Activated CD4-positive, alpha-beta T cell treated with anti-CD3 and anti-CD28 coated beads for 4 hours (primary cell): ENCODE results near the gene BAHCC1.
"Not testable (repeated sequence)": the region's sequence is repeated elsewhere in the genome, so short reads cannot be mapped to it uniquely, and the experiment has no call there.

Source experiments
- DNase-seq, 2 donors: peaks; one replicate each; pipeline ENCODE4 v3.0.0-alpha.2; 2020

The BAHCC1 gene

DNA sequence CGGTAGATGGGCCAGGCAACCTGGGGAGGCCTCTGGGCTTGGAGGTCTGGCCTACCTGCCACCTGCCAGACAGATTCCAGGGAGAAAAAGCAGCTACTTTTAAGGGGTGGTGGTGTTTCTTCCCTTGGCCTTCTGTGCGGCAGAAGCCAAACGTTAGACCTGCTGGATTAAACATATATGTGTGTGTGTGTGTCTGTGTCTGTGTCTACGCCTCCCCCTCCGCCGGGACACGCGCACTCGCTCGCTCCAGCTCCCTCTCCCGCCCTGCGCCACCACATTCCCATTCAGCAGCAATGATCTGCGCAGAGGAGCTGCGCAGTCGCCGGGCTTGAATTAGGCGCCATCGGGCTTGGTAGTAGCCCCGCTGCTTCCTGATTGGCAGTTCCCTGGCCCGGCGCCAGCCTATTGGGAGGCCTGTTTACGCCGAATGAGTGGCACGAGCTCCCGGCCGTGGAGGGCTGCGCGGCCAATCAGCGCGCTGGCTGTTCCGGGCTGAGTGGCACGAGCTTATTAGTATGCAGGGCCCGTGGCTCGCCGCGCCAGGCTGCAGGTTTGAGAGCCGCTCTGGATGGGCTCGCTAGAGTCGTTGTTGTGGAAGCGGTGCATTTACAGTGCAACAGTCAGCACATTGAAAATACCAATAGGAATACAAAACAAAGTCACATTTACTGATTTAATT is at the start of gene BAHCC1:
Gene BAHCC1, plus strand, starts transcription at position 537 of the 679 bp plus-strand sequence. CDS start 4,283 bp downstream, outside the sequence.
- DNase-seq = peak; percentile 71 to 73

DNA sequence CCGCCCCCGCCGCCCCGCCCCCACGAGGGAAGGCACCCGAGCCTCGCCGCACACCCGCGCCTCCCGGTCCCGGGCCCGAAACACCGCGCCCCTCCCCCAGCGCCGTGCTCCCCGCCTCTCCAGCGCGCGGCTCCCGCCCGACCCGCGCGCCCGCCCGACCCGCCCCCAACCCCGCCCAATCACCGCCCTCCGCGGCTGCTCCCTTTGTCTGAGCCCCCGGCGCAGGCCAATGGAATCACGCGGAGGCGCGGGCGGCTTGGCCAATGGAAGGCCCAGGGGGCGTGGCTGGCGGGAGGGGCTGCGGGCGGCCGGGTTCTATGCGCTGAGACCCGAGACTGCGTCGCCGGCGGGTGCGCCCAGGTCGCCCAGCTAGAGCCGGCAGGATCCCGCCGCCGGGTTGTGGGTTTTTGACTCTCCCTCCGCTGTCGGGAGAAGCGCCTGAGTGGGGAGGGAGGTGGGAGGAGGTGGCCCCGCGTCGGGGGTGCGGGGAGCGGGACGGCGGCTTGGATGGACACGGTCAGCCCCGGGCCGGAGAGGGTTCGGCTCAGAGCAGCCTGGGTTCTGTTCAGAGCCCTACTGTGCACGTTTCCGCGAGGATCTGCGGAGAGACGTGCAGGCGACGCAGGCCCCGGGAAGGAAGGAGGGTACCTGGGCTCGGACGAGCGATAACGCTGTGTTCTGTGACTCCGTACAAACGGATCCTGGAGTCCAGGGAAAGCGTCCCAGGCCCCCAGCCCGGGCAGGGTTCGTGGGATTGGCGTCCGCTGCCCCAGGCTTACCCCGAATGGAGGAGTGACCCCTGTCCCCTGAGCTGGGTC is 49.0 kb upstream of the BAHCC1 start:
- peak; percentile 95 for DNase-seq

DNA sequence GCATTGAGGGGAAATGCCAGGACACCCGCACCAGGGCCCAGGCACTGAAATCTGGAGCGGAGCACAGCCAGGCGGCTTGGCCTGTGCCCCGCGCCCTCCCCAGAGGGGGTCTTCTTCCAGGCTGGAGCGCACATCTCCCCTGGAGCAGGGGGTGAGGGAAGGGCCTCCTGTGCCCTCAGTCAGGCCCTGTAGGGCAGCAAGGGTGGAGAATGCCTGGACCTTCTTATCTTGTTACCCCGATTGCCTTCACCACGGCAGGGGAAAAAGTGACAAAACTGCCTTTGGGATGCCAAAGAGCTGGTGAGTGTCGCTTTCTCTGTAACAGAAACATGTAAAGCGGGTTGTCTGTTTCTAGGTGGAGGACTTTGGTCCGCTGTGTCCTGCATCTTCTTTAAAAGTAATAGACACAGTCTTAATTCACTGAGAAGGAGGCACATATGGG is 48.3 kb upstream of the BAHCC1 start:
- DNase-seq = no peak

DNA sequence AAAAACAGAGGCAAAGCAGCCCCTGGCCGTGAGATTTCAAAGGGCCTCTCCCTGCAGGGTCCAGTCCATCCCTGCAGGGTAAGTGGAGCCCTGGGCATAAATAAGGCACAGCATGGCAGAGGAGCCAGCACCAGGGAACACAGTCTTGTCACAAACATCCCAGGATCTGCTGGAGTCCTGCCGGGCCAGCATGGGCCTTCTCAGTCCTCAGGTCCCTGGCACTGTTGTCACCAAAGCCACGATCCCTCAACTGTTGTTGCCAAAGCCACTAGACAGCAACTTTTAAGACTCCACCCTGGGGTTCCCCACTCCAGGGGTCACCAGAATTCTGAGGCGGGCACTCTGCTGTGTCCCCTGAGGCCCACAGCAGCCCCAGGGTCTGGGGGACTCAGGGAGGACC is 47.8 kb upstream of the BAHCC1 start:
- no peak for DNase-seq

DNA sequence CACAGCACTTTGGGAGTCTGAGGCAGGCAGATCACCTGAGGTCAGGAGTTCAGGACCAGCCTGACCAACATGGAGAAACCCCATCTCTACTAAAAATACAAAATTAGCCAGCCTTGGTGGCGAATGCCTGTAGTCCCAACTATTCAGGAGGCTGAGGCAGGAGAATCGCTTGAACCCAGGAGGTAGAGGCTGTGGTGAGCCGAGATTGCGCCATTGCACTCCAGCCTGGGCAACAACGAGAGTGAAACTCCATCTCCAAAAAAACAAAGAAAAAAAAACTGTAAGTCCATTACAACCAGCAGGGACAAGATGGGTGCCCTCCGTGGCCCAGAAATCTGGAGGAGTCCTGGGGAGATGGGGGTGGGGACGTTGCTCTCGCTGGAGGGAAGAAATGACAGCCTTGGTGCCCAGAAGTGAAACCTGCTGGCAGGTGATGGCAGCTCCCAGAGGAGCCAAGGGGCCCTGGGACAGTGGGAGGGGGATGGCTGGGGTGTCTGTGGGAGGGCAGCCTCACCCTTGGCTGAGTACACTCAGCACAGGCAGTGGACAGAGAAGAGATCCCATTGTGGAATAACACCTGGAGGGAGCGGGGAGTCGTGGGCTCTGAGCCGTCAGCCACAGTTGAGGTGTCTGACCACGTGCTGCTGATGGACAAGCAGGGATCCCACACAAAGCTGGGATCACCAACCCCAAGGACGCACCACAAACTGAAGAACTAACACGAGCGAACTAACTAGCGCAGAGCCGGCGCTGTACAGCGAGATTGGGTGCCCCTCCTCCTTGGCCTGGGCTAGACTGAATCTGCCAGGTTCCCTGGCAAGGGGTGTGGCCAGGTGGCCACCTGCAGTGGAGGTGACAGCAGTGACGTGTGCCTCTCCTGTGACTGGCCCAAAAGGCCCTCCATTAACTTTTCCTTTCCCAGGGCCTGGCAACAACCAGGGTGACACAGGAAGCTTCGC is 46.9 kb upstream of the BAHCC1 start:
- DNase-seq = no peak

DNA sequence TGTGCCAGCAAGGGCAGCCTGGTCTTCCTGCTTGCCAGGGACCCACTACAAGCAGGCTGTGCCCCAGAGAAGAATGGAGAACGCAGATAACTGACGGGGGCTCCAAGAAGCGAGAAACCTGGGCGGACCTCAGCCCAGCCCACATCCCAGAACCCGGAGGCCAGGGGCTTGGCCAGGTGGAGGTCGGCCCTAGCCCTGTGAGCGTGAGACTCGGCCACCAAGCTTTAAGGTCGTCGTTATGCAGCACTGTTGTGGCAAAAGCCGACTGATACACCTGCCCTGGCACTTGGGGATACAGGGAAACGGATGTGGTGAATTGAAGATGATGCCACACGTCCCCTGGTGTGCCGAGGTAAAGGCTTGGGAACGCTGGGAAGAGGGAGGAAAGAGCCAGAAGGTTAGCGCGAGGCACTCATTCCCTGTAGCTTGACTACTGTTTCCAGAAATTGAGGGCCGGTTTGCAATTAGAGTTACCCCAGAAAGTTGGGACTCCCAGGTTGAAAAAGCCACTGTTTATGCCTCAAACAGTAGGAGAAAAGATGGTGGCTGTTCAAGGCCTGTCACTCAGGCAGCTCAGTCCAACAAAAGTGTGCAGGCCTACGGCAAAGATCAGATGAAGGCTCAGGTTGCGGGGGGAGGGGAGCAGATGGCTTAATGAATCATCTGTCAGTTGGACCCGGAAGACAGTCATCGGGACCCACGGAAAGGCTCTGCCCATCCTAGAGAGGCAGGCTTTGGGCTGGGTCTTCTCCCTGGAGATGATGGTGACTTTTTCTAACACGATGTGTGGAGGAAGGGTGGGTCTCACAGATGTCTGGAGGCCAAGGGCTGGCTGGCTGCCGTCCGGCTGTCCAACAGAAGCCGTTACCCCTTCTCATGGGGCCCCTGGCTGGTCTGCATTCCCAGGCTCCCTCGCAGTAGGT is 45.6 kb upstream of the BAHCC1 start:
- no peak for DNase-seq

DNA sequence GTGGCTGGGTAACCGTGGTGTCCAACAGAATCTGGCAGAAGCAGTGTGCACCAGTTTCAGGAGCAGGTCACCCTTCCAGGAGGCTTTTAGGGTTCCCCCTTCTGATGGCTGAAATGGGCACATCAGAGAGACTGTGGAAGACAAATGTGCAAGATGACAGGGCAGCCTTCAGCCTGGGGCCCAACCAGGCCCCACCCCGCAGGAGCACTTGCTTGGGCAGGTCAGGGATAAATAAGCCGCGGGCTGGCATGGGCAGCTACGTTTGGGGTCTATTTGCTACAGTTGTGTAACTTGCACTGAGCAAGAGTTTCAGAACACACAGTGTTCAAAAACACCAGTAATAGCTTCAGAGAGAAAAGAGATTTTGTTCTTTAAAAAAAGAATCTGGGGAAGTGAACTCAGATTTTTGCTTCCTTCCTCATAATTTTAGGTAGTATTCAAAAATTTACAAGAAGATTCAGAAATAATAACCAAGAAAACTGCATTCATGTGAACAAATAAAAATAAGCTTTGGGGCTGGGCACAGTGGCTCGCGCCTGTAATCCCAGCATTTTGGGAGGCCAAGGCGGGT is 44.9 kb upstream of the BAHCC1 start:
- no peak for DNase-seq

DNA sequence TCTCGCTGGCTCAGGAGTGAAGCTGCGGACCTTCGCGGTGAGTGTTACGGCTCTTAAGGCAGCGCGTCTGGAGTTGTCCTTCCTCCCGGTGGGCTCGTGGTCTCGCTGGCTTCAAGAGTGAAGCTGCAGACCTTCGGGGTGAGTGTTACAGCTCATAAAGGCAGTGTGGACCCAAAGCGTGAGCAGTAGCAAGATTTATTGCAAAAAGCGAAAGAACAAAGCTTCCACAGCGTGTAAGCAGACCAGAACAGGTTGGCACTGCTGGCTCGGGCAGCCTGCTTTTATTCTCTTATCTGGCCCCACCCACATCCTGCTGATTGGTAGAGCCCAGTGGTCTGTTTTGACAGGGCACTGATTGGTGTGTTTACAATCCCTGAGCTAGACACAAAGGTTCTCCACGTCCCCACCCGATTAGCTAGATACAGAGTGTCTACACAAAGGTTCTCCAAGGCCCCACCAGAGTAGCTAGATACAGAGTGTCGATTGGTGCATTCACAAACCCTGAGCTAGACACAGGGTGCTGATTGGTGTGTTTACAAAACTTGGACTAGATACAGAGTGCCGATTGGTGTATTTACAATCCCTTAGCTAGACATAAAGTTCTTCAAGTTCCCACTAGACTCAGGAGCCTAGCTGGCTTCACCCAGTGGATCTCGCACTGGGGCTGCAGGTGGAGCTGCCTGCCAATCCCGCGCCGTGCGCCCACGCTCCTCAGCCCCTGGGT is 43.8 kb upstream of the BAHCC1 start:
- not testable (repeated sequence) for DNase-seq

DNA sequence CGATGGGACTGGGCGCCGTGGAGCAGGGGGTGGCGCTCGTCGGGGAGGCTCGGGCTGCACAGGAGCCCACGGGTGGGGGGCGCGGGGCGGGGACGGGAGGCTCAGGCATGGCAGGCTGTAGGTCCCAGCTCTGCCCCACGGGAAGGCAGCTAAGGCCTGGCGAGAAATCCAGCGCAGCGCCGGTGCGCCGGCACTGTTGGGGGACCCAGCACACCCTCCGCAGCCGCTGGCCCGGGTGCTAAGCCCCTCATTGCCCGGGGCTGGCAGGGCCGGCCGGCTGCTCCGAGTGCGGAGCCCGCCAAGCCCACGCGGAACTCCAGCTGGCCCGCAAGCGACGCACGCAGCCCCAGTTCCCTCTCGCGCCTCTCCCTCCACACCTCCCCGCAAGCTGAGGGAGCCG is 43.2 kb upstream of the BAHCC1 start:
- DNase-seq = not testable (repeated sequence)

DNA sequence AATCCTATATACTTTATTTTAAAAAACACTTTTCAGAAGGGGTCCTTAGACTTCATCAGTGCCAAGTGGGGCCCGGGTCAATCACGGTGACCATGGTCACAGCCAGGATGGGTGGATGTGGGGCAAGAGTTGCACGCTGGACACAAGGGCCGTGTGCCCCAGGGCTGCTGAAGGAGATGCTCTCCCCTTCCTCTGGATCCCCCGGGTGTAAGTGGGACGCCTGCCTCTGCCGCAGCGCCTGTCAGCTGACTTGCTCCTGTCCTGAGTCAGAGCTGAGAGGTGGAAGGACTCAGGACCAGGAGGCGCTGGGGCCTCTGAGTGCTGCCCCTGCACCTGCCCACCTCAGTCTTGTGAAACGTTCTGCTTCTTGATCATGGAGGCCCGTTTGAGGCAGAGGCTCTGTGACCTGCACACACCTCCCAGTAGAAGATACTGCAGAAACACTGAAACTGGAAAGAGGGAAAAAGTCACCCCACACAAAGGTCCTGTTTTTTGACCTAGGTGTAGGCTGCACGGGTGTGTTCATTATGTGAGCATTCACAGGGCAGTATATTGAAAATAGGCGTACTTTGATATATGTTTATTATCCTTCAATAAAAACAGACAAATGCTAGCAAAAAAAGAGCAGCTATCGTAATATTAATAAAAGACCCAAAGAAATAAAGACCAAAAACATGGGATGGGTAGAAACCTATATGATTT is 40.9 kb upstream of the BAHCC1 start:
- no peak for DNase-seq

DNA sequence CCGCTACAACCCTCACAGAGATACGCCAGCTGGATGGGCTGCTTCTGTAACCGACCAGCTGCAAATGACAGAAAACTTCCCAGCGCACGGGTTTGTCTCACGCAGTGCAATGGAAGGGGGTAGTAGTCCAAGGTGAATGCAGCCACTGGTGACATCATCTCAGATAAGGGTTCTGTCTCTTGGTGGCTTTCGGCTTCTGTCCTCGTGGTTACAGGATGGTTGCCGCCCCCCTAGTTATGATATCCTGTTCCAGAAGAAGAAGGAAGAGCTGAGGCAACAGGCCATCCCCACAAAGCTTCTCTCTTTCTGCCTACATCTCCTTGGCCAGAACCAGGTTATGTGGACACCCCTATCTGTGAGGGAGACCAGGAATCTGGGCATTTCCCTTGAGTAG is 40.3 kb upstream of the BAHCC1 start:
- no peak for DNase-seq

DNA sequence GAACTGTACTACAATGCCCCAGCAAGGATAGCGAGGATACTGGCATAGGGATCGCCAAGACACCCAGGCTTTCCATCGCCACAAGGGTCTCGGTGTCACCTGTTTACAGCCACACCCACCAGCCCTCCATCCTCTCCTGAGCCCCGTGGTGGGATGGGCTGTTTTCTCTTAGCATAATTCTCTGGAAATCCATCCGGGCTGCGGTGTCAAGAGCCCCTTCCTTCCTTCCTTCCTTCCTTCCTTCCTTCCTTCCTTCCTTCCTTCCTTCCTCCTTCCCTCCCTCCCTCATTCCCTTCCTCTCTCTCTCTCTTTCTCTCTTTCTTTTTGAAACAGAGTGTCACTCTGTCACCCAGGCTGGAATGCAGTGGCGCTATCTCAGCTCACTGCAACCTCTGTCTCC is 36.0 kb upstream of the BAHCC1 start:
- no peak for DNase-seq

DNA sequence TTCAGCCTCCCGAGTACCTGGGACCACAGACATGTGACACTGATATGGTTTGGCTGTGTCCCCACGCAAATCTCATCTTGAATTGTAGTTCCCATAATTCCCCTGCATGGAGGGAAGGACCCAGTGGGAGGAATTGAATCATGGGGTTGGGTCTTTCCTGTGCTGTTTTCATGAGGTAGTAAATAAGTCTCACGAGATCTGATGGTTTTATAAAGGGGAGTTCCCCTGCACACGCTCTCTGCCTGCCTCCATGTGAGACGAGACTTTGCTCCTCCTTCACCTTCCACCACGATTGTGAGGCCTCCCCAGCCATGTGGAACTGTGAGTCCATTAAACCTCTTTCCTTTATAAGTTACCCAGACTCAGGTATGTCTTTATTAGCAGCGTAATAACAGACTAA is 33.3 kb upstream of the BAHCC1 start:
- not testable (repeated sequence) for DNase-seq

DNA sequence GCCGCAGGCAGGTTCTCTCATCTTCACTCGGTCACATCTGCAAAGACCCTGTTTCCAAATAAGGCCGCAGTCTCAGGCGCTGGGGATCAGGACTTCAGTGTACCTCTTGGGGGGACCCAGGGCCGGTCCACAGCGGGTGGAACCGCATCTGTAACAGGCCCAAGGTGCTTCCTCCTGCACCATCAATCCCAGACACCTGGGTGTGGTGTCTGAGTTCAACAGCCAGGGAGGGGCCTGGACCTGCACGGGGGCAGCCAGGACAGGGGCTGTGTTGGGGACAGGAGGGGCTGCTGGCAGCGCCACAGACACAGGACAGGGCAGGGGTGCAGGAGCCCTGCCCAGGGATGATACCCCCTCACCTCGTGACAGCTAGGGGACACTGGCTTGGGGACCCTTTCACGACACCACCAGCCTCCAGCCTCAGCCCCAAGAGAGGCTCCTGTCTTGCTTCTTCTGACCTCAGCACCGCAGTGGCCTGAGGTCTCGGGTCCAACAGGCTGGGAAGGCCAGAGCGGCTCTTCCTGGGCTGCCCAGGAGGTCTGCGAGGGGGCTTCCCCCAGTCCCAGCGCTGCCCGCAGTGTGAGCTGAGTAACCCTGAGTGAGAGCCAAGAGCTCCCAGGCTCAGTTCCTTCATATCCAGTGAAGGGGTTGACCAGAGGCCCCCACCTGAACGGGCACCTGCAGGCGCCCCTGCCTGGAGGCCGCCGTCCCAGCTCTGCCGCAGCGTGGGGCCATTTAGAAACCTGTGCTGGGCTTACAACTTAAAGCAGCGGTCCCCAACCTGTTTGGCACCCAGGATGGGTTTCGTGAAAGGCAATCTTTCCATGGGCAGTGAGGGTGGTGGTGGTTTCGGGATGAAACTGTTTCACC is 30.7 kb upstream of the BAHCC1 start:
- DNase-seq = no peak

DNA sequence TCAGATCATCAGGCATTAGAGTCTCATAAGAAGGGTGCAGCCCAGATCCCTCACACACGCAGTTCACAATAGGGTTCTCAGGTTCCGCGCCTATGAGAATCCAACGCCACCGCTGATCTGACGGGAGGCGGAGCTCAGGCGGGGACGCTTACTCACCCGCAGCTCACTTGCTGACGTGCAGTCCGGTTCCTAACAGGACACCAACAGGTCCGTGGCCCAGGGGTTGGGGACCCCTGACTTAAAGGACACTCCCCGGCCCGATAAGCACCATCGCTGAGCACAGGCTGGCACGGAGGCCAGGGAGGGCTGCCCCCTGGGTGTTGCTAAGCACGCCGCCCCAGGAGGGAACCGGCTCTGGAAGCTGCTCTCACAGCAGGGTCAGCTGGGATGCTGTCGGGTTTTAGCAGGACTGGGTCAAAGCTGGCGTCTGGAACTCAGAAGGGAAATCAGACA is 30.1 kb upstream of the BAHCC1 start:
- peak in 1 of 2 donors; percentile 17 for DNase-seq

DNA sequence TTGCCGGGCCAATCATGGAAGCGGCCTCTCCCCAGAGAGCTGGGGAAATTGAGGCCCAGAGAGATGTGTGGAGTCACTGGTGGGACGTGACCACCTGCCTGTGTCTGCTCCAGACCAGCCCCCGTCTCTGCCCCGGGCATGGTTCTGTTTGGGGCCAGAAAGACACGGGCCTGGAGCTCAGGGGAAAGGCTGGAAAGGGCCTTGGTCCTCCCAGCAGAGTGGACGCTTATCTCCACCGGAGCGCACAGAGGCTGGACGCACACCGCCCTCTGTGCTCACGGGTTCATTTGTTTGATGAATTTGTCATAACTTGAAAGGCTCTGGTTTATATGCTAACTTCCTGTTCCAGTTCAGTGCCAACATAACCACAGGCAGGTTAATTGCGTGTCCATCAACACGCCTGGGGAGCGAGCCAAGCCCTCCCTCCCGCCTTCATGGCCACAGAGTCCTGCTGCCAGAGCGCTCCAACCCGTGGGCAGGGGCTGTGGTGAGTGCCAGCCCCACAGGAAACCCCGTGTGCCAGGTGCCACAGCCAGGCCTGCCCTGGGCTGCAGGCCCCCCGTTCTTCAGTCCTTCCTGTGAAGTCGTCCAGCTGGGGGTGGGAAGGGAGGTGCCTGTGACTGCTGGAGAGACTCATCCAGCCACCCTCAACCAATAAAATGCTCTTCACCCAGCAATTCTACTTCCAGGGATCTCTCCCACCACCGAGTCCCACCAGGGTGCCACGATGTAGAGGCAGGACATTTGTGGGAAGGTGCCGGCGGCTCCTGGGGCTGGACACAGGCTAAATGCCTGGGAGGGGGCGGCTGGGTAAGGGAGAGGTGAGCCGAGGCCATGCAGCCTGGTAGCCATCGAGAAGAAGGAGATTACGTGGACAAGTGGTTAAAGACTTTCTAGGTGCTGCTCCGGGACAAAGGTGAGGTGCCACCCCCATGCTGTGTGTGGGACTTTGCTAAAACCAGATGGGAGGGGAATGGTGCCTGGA is 29.4 kb upstream of the BAHCC1 start:
- DNase-seq = no peak

DNA sequence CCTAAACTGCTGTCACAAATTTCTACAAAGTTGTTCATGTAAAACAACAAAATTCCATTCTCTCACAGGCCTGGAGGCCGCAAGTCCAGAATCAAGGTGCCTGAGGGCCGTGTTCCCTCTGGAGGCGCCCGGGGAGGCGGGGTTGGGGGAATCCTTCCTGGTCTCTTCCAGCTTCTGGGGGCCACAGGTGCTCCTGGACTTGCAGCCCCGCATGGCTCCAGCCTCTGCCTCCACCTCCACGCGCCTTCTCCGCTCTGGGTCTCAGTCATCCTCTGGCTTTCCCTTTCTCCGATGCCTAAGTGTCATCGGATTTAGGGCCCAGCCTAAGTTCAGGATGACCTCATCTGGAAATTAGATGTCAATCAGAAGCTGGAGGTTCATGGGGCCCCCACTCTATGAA is 28.6 kb upstream of the BAHCC1 start:
- DNase-seq = no peak

DNA sequence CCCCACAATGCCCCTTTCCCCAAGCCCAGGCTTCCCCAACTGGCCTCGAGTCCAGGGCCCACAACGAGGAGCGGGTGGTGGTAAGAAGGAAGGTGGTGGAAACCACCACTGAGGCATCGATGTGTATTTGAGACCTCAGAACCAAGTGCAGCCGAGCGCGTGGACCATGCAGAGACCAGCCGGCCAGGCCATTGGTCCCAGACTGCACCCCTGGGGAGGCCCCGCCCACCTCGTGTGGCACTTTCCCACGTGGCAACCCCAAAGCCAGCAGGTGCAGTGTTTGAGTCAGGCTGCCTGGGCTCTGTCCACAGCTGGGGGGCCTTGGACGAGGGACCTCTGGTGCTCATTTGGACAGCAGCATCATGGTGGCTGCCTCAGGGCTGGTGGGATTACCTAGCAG is 28.1 kb upstream of the BAHCC1 start:
- no peak for DNase-seq
